Mononuclear cell (primary cell): ENCODE results near the gene TCHH. TPM values are rescaled to one million over a fixed set of nuclear protein-coding genes. Genes with fewer than 3 reads are reported as not detected.

Experiments
- H3K27me3 ChIP-seq: 2 replicates; pipeline ENCODE4 v1.6.0; 2011; ENCODE audit warnings: low read length, control low read depth; ENCODE audit not compliant: insufficient read depth
- H3K4me1 ChIP-seq: 2 replicates; pipeline ENCODE4 v1.5.1; 2011; ENCODE audit warnings: mild to moderate bottlenecking, low read length, control low read depth; ENCODE audit not compliant: insufficient read depth
- H3K4me3 ChIP-seq: 2 replicates; pipeline ENCODE4 v1.5.1; 2011; ENCODE audit warnings: mild to moderate bottlenecking, low read length, moderate library complexity
- H3K9me3 ChIP-seq: 2 replicates; pipeline ENCODE4 v1.5.1; 2011; ENCODE audit warnings: low read depth, mild to moderate bottlenecking, control low read depth, low read length
- total RNA-seq: library from RNA; depleted of rRNA; stranded (reverse); fragments of >200 nt; gene quantifications from one replicate; pipeline ENCODE4 v1.2.3, GENCODE V29; 2012

The TCHH gene
- total RNA-seq, 1 donor, result not detected

DNA sequence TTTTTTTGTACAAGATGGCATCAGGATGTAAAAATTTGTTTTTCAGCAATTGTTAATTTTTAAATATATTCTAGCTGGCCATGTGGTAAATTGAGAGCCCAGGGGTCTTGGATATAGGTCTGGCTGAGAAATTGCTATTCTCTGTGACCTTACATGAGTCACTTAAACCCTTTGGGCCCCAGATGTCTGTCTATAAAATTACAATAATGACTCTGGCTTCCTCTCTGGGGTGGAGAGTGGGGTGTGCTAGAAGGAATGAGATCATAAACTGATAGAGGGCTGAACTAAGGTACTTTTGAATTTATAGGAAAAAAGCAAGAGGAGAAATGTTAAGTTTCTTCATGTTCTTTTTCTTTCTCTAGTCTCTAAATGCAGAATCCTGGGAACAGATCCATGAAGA, 12.4 kb upstream of the TCHH start:
- Histone ChIP-seq H3K27me3 (peaks cover 52% of the 10 kb centered on the region), H3K4me1 (no peaks in the 10 kb centered on the region)

DNA sequence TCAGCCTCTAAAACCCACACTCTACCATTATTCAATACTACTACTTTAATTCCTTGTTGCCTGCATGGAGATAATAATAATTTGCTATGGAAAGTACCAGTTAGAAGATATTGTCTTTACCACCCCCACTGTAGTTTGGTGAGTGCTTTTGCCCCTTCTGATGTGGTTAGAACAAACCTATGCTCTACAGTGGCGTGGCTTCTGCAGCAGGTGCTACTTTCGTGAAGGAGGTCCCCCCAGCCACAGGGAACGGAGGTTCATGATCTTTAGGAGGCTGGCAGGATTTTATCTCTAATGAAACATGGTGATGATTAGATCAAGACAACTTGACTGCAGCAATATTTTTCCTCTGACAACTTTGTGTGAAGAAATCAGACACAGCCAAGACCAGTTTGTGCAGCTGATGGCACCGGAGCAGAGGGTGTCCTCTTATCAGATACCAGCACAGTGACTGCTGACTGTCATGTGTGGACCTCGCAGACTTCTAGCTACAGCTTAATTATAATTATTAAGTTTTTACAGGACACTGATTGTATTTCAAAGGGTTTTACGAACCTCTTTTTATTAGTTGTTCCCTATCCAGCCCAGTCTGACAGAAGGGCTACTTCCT, 10.7 kb upstream of the TCHH start:
- H3K4me1 ChIP-seq, result no peaks in the 10 kb centered on the region
- H3K4me3 ChIP-seq, result no peak overlapping the region
- peaks cover 58% of the 10 kb centered on the region for H3K27me3 ChIP-seq
- no peaks in the 10 kb centered on the region for H3K9me3 ChIP-seq

More for the DNA sequence above, 12.4 kb upstream of the TCHH start:
- H3K9me3 ChIP-seq, result peaks cover 2% of the 10 kb centered on the region
- no peak overlapping the region for H3K4me3 ChIP-seq

DNA sequence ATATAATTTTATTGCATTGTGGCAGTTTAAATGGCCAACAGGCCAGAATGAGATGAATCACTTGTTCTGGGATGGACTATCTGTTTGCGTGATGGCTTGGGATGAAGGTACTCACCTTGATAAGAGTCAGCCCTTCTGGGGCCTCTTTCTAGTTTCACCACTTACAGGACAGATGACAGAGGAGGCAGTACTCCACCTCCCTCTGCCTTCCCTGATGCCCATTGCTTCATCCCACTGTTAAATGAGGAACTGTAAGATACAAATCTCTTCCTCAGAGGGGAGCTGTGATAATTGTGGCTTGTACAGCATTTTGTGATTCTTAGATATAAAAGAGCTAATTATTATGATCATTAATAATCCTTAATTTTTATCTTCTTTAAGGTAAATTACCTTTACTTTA, 3.7 kb upstream of the TCHH start:
- H3K27me3 ChIP-seq, result peaks cover 76% of the 10 kb centered on the region

DNA sequence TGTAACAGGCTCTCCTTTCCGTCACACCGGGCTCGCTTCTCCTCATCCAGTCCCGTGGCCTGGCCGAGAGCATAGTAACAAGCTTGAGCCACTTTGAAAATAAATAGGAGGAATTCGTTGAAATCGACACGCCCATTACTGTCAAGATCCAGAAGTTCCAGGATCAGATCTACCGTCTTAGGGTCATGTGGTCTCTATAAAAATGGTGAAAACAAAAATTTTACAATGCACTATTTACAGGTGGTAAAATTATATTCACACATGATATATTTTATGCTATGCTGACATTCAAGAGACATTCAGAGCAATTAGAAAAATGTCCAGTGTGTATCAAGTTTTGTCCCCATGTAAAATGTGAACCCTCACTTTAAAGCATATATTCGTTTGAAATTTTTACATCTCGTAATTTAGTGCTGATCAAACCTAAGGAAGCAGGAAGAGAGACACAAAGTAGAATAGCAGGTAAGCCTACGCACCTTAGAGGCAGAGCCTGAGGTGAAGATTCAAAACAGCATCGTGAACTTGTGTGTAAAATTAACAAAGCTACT, 2.3 kb downstream of the TCHH start:
- peaks cover 47% of the 10 kb centered on the region for H3K4me1 ChIP-seq
- H3K27me3 ChIP-seq, result peaks cover 94% of the 10 kb centered on the region
- no peak overlapping the region for H3K4me3 ChIP-seq
- H3K9me3 ChIP-seq, result no peaks in the 10 kb centered on the region

More for the DNA sequence above, 3.7 kb upstream of the TCHH start:
- Histone ChIP-seq H3K4me1 (no peaks in the 10 kb centered on the region), H3K9me3 (no peaks in the 10 kb centered on the region), H3K4me3 (no peak overlapping the region)

DNA sequence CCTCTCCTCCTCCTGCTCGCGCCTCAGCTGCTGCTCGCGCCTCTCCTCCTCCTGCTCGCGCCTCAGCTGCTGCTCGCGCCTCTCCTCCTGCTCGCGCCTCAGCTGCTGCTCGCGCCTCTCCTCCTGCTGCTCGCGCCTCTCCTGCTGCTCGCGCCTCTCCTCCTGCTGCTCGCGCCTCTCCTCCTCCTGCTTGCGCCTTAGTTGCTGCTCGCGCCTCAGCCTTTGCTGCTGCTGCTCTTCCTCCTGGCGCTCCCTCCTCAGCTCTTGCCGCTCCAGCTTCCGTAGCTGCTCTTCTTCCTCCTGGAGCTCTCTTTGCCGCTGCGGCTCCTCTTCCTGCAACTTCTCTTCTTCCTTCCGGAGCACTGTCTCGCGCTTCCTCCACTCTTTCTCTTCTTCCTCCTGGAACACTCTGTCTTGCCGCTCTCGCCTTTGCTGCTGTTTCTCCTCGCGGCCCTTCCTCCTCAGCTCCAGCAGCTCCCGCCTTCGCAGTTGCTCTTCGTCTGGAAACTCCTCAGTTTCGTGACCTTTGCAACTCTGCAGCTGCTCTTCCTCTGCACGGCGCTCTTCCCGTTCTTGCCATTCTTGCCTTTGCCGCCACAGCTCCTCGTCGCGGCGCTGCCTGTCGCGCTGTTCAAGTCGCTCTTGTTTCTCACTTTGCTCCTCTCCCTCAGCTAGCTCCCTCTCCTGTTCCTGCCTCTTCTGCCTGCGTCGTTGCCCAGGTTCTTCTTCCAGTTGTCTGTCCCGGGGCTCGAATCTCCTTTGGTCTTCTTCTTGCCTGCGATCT, 3.0 kb downstream of the TCHH start:
- no peak overlapping the region for H3K4me3 ChIP-seq
- H3K4me1 ChIP-seq, result peaks cover 54% of the 10 kb centered on the region
- H3K27me3 ChIP-seq, result peaks cover 94% of the 10 kb centered on the region
- H3K9me3 ChIP-seq, result no peaks in the 10 kb centered on the region

DNA sequence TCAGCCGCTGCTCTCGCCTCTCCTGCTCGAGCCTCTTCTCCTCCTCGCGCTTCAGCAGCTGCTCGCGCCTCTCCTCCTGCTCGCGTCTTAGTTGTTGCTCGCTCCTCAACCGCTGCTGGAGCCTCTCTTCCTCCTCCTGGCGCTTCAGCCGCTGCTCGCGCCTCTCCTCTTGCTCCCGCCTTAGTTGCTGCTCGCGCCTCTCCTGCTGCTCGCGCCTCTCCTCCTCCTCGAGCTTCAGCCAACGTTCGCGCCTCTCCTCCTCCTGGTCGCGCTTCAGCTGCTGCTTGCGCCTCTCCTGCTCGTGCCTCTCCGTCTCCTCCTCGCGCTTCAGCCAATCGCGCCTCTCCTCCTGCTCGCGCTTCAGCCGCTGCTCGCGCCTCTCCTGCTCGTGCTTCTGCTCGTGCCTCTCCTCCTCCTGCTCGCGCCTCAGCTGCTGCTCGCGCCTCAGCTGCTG, 3.7 kb downstream of the TCHH start:
- no peaks in the 10 kb centered on the region for H3K9me3 ChIP-seq
- H3K4me3 ChIP-seq, result peak overlapping the region; percentile 2
- H3K27me3 ChIP-seq, result peaks cover 96% of the 10 kb centered on the region
- peaks cover 56% of the 10 kb centered on the region for H3K4me1 ChIP-seq

DNA sequence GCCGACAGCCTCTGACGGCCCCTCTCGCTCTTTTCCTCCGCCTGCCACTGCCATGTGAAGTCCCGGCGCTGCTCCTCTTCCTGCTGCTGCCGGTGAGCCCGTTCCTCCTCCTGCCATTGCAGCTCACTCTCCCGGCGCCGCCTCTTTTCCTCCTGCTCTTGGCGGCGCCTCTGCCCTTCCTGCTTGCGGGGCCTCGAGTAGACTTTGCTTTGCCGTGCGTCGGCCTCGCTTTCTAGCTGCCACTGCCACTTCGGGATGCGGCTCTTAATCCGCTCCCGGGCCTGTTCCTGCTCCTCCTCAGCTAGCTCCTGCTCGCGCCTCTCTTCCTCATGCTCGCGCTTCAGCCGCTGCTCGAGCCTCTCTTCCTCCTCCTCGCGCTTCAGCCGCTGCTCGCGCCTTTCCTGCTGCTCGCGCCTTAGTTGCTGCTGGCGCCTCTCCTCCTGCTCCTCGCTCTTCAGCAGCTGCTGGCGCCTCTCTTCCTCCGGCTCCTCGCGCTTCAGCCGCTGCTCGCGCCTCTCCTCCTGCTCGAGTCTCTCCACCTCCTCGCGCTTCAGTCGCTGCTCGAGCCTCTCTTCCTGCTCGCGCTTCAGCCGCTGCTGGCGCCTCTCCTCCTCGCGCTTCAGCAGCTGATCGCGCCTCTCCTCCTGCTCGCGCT, 4.3 kb downstream of the TCHH start:
- peak overlapping the region; percentile 2 for H3K4me3 ChIP-seq
- peaks cover 96% of the 10 kb centered on the region for H3K27me3 ChIP-seq
- H3K9me3 ChIP-seq, result no peaks in the 10 kb centered on the region
- H3K4me1 ChIP-seq, result peaks cover 56% of the 10 kb centered on the region

DNA sequence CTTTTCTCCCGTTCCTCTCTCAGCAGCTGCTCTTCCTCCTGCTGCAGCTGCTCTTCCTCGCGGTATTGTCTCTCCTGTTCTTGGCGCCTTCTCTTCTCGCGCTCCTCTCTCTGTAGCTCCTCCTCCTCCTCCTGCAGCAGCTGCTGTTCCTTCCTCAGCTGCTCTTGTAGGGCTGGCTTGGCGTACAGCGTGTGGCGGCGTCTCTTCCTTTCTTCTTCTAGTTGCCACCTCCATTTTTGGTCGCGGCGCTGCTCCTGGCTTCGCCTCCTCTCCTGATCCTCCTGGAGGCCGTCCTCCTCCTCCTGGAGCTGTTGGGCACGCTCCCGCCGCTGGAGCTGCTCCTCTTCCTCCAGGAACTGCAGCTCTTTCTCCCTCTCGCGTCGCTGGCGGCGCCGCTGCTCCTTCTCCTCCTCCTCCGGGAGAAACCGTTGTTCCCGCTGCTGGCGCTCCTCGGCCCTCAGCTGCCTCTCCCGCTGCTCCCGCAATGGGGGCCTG, 4.8 kb downstream of the TCHH start:
- peaks cover 56% of the 10 kb centered on the region for H3K4me1 ChIP-seq
- H3K27me3 ChIP-seq, result peaks cover 96% of the 10 kb centered on the region
- no peaks in the 10 kb centered on the region for H3K9me3 ChIP-seq
- no peak overlapping the region for H3K4me3 ChIP-seq

DNA sequence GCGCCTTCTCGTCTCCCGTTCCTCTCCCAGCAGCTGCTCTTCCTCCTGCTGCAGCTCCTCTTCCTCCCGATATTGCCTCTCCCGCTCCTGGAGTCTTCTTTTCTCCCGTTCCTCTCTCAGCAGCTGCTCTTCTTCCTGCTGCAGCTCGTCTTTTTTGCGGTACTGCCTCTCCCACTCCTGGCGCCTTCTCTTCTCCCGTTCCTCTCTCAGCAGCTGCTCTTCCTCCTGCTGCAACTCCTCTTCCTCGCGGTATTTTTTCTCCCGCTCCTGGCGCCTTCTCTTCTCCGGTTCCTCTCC, 5.3 kb downstream of the TCHH start:
- Histone ChIP-seq H3K9me3 (no peaks in the 10 kb centered on the region), H3K4me3 (no peak overlapping the region), H3K27me3 (peaks cover 96% of the 10 kb centered on the region), H3K4me1 (peaks cover 56% of the 10 kb centered on the region)

DNA sequence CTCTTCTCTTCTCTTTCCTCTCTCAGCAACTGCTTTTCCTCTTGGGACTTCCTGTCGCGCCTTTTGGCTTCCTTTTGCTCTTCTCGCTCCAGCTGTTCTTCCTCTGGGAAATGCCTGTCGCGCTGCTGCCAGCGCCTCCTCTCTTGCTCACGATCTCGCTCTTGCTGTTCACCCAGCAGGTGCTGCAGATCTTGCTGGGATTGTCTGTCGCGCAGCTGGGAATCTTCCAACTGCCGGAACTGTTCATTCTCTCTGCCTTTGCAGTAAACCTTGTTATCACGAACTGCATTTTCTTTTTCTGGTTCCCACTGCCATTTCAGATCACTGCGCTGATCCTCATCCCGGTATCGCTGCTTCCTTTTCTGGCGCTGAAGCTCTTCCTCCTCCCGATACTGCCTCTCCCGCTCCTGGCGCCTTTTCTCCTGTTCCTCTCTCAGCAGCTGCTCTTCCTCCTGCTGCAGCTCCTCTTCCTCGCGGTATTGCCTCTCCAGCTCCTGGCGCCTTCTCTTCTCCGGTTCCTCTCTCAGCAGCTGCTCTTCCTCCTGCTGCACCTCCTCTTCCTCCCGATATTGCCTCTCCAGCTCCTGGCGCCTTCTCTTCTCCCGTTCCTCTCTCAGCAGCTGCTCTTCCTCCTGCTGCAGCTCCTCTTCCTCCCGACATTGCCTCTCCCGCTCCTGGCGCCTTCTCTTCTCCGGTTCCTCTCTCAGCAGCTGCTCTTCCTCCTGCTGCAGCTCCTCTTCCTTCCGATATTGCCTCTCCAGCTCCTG, 5.8 kb downstream of the TCHH start:
- H3K4me1 ChIP-seq, result peaks cover 56% of the 10 kb centered on the region

DNA sequence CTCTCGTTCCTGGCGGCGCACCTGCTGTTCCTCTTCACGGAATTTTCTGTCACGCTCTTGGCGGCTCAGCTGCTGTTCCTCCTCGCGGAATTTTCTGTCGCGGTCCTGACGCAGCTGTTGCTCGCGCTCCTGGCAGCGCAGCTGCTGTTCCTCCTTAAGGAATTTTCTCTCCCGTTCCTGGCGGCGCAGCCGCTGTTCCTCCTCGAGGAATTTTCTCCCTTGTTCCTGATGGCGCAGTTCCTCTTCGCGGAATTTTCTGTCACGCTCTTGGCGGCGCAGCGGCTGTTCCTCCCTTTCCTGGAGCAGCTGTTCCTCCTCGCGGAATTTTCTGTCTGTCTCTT, 6.4 kb downstream of the TCHH start:
- Histone ChIP-seq H3K4me3 (no peak overlapping the region), H3K4me1 (peaks cover 56% of the 10 kb centered on the region), H3K27me3 (peaks cover 96% of the 10 kb centered on the region)

More for the DNA sequence above, 5.8 kb downstream of the TCHH start:
- no peak overlapping the region for H3K4me3 ChIP-seq
- H3K27me3 ChIP-seq, result peaks cover 96% of the 10 kb centered on the region
- H3K9me3 ChIP-seq, result no peaks in the 10 kb centered on the region

DNA sequence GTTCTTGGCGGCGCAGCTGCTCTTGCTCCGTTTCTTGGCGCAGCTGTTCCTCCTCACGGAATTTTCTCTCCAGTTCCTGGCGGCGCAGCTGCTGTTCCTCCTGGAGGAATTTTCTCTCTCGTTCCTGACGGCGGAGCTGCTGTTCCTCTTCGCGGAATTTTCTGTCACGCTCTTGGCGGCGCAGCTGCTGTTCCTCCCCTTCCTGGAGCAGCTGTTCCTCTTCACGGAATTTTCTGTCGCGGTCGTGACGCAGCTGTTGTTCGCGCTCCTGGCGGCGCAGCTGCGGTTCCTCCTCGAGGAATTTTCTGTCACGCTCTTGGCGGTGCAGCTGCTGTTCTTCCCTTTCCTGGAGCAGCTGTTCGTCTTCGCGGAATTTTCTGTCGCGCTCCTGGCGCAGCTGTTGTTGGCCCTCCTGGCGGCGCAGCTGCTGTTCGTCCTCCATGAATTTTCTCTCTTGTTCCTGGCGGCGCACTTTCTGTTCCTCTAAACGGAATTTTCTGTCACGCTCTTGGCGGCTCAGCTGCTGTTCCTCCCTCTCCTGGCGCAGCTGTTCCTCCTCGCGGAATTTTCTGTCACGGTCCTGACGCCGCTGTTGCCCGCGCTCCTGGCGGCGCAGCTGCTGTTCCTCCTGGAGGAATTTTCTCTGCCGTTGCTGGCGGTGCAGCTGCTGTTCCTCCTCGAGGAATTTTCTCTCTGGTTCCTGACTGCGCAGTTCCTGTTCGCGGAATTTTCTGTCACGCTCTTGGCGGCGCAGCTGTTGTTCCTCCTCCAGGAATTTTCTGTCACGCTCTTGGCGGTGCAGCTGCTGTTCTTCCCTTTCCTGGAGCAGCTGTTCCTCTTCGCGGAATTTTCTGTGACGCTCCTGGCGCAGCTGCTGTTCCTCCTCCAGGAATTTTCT, 7.0 kb downstream of the TCHH start:
- Histone ChIP-seq H3K4me3 (no peak overlapping the region), H3K4me1 (peaks cover 56% of the 10 kb centered on the region)

More for the DNA sequence above, 6.4 kb downstream of the TCHH start:
- no peaks in the 10 kb centered on the region for H3K9me3 ChIP-seq

DNA sequence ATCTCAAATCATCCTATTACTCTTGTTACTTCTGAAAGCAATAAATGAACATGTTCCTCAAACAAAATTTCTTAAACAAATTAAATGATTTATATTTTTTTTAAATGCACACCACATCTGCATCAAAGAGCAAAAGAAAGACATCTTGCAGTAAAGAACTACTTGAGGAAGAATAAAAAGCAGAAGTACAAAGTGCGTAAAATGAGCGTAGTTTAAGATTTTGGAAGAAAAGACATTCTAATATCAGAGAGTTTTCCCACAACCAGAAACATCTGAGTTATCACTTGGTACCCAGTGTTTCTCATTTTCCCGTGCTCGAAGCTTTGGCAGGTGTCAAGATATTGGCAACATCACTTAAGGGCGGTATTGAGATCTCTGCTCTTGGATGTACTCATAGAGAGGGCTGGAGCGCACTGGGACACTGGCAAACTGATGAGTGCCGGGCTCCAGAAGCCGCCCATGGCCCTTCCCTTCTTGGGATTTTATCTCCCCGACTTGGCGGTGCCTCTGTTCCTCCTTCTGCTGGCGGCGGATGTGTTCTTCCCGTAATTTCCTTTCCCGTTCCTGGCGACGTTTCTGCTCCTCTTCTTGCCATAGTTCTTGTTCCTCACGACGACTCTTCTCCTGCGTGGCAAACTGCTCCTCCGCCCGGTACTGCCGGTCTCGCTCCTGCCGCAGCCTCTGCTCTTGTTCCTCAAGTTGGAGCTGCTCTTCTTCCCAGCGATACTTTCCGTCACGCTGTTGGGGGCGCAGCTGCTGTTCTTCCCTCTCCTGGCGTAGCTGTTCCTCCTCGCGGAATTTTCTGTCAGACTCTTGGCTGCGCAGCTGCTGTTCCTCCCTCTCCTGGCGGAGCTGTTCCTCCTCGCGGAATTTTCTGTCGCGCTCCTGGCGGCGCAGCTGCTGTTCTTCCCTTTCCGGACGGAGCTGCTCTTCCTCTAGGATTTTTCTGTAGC, 7.9 kb downstream of the TCHH start:
- H3K4me3 ChIP-seq, result no peak overlapping the region
- H3K9me3 ChIP-seq, result no peaks in the 10 kb centered on the region
- peaks cover 90% of the 10 kb centered on the region for H3K27me3 ChIP-seq
- H3K4me1 ChIP-seq, result peaks cover 50% of the 10 kb centered on the region

More for the DNA sequence above, 7.0 kb downstream of the TCHH start:
- Histone ChIP-seq H3K9me3 (no peaks in the 10 kb centered on the region), H3K27me3 (peaks cover 95% of the 10 kb centered on the region)
